ENCODE data around the gene SPDYE18.
"Not testable (repeated sequence)": the region's sequence is repeated elsewhere in the genome, so short reads cannot be mapped to it uniquely, and the experiment has no call there.

Gene SPDYE18

DNA sequence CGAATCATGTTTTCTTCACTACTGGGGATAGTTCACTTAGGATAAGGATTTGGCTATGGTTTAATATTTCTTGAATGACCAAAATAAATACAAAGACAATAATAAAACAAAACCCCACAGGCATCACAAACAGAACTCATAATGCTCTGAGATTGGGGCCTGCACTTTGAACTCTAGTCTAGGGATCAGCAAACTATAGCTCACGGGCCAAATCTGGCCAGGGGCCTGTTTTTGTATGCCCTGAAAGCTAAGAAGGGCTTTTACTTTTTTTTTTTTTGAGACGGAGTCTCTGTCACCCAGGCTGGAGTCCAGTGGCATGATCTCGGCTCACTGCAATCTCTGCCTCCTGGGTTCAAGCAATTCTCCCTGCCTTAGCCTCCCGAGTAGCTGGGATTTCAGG is 14.7 kb upstream of the SPDYE18 start:
- H3K4me1 ChIP-seq; H3K27me3 ChIP-seq (ENCODE audit: control insufficient read depth, insufficient read depth, low read length); H3K9ac ChIP-seq; H2AFZ ChIP-seq; H3K4me2 ChIP-seq (ENCODE audit: low read length); H3K79me2 ChIP-seq; H3K27ac ChIP-seq; H3K9me3 ChIP-seq (ENCODE audit: control insufficient read depth, low read length); H3K36me3 ChIP-seq (ENCODE audit: control insufficient read depth, insufficient read depth, low read length); H3K4me3 ChIP-seq (ENCODE audit: low read depth, low read length): not testable (repeated sequence)

DNA sequence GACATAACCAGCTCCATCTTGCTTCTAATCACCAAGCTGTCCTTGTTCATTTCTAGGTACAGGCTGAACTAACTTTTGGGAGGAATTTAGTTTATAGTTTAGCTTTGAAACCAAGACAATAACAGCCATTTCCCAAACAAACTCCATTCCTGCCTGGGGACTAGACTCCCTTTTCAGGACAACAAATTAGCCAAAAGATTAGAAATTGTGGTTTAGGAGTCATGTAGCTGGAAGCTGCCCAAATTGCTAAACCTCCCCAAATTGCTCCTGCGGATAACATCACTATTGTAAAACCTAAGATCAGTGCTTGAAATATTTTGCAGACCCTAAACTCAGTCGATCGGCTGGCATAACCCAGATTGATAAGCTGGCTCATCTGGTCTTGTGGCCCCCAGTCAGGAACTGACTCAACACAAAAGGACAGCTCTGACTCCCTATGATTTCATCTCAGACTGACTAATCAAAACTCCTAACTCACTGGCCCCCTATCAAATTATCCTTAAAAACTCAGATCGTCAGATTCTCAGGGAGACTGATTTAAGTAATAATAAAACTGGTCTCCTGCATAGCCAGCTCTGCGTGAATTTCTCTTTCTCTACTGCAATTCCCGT is 12.5 kb upstream of the SPDYE18 start:
- H3K4me2 ChIP-seq (ENCODE audit: low read length); H3K9me3 ChIP-seq (ENCODE audit: control insufficient read depth, low read length); H3K36me3 ChIP-seq (ENCODE audit: control insufficient read depth, insufficient read depth, low read length); H3K9ac ChIP-seq; H3K4me3 ChIP-seq (ENCODE audit: low read depth, low read length); H3K4me1 ChIP-seq; H3K27me3 ChIP-seq (ENCODE audit: control insufficient read depth, insufficient read depth, low read length); H3K79me2 ChIP-seq; H3K27ac ChIP-seq; H2AFZ ChIP-seq: not testable (repeated sequence)

DNA sequence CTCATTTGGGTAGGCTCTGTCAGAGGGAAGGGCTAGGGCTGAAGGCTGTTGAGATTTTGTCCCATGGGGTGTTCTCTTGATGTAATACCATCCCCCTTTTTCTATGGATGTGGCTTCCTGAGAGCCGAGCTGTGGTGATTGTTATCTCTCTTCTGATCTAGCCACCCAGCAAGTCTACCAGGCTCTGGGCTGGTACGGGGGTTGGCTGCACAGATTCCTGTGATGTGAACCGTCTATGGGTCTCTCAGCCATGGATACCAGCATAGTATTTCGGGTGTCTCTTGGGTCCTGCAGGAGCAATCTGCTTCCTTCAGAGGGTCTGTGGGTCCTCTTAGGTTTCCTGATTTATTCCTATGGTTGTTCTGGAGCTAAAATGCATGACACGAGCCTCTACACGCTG is 8.8 kb upstream of the SPDYE18 start:
- not testable (repeated sequence) for H3K79me2 ChIP-seq; H2AFZ ChIP-seq; H3K4me3 ChIP-seq (ENCODE audit: low read depth, low read length); H3K4me2 ChIP-seq (ENCODE audit: low read length); H3K9me3 ChIP-seq (ENCODE audit: control insufficient read depth, low read length); H3K4me1 ChIP-seq; H3K27me3 ChIP-seq (ENCODE audit: control insufficient read depth, insufficient read depth, low read length); H3K27ac ChIP-seq; H3K36me3 ChIP-seq (ENCODE audit: control insufficient read depth, insufficient read depth, low read length); H3K9ac ChIP-seq

DNA sequence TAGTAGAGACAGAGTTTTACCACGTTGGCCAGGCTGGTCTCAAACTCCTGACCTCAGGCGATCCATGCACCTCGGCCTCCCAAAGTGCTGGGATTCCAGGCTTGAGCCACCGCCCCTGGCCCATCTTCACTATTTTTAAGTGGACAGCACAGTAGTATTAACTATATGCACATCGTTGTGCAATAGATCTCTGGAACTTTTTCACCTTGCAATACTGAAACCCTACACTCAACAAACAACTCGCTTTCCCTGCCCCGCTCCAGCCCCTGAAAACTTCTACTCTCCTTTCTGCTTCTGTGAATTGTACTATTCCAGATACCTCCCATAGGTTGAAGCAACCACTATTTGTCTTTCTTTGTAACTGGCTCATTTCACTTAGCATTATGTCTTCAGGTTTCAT is 3.5 kb upstream of the SPDYE18 start:
- not testable (repeated sequence) for H3K79me2 ChIP-seq

DNA sequence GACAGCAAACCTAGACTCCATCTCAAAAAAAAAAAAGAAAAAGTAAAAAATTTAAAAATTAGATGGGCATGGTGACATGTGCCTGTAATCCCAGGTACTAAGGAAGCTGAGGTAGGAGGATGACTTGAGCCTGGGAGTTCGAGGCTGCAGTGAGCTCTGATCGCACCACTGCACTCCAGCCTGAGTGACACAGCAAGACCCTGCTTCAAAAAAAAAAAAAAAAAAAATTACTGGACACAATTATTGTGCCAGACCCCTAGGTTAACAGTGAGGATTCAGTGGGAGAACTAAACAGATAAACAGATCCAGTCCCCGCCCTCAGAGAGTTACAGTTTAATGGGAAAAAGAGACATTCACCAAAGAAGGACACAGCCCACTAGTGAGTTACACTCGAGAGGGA is 1.4 kb upstream of the SPDYE18 start:
- not testable (repeated sequence) for H3K27me3 ChIP-seq (ENCODE audit: control insufficient read depth, insufficient read depth, low read length); H2AFZ ChIP-seq; H3K36me3 ChIP-seq (ENCODE audit: control insufficient read depth, insufficient read depth, low read length); H3K9ac ChIP-seq; H3K79me2 ChIP-seq; H3K4me1 ChIP-seq; H3K9me3 ChIP-seq (ENCODE audit: control insufficient read depth, low read length); H3K27ac ChIP-seq; H3K4me3 ChIP-seq (ENCODE audit: low read depth, low read length); H3K4me2 ChIP-seq (ENCODE audit: low read length)

More for the DNA sequence above, 3.5 kb upstream of the SPDYE18 start:
- H3K36me3 ChIP-seq (ENCODE audit: control insufficient read depth, insufficient read depth, low read length); H3K4me1 ChIP-seq; H3K9me3 ChIP-seq (ENCODE audit: control insufficient read depth, low read length); H3K27me3 ChIP-seq (ENCODE audit: control insufficient read depth, insufficient read depth, low read length); H2AFZ ChIP-seq; H3K27ac ChIP-seq; H3K4me2 ChIP-seq (ENCODE audit: low read length); H3K9ac ChIP-seq; H3K4me3 ChIP-seq (ENCODE audit: low read depth, low read length): not testable (repeated sequence)

DNA sequence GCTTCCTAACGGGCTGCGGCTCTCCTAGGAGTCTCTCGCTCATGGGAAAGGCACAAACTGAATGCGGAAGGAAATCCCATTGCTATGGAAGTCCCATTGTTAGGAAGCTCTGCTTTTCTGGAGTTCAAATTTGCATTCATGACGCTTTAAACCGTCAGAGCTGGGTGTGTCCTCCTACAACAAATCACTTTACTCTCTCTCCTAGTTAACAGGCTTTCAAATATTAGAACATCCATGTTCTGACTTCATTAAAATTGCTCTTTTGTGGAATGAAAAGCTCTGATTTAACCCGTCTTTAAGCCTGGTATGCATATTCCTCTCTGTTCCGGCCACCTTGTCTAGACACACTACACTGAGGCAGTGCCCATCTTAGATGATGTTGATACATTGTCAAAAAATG is 30.1 kb downstream of the SPDYE18 start, which contains the start of gene SPDYE17:
SPDYE17 (minus strand) TSS at position 101 of the 400 bp plus-strand sequence. CDS start 1,791 bp downstream, outside the sequence.
- not testable (repeated sequence) for H3K4me1 ChIP-seq; H3K4me3 ChIP-seq (ENCODE audit: low read depth, low read length); H3K27ac ChIP-seq; H3K79me2 ChIP-seq; H2AFZ ChIP-seq; H3K4me2 ChIP-seq (ENCODE audit: low read length); H3K9me3 ChIP-seq (ENCODE audit: control insufficient read depth, low read length); H3K27me3 ChIP-seq (ENCODE audit: control insufficient read depth, insufficient read depth, low read length); H3K36me3 ChIP-seq (ENCODE audit: control insufficient read depth, insufficient read depth, low read length); H3K9ac ChIP-seq

DNA sequence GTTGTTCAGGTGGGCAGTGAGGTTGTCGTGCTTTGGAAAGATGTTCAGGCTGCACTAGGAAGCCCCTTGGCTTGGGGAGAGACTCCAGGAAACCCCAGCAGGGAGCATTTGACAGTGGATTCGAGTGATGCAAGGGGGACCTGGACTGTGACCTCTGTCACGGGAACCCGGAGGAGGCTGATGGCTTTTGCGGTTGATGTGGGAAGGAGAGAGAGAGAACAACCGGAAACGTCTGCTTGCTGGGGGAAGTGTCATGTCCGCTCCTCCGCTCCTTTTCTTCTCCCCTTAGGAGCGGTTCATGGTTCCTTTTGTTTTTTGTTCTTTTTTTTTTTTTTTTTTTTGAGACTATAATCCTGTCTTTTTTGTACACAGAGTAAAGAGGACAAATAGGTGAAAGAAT is 36.0 kb downstream of the SPDYE18 start:
- not testable (repeated sequence) for H3K79me2 ChIP-seq; H3K4me1 ChIP-seq; H3K4me2 ChIP-seq (ENCODE audit: low read length); H3K9me3 ChIP-seq (ENCODE audit: control insufficient read depth, low read length); H3K27me3 ChIP-seq (ENCODE audit: control insufficient read depth, insufficient read depth, low read length); H3K4me3 ChIP-seq (ENCODE audit: low read depth, low read length); H2AFZ ChIP-seq; H3K27ac ChIP-seq; H3K36me3 ChIP-seq (ENCODE audit: control insufficient read depth, insufficient read depth, low read length); H3K9ac ChIP-seq

DNA sequence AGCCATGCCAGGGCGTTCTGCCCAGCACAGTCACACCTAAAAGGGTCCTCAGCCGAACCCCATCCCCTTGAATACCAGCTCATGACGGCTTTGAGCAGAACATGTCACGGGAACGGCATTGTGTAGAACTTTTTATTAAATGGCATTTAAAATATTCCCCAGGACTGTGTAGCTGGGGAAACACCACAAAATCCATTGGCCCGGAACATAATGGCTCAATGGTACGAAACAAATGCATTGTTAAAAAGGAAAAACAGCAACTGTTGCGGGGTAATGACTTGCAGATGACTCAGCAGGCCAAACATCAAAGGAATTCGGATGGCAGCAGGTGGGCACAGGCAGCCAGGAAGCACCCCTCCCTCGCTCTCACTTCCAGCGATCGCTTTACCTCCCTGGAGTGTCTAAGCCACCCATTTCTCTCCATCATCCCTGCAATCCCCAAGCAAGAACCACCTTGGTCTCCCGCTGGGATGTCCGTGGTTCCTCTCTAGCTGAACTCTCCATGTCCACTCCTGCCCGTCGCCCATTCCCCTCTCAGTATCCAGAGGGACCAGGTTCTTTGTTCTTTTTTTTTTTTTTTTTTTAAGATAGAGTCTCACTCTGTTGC is 52.2 kb downstream of the SPDYE18 start:
- H3K9me3 ChIP-seq (ENCODE audit: control insufficient read depth, low read length); H3K79me2 ChIP-seq: not testable (repeated sequence)

DNA sequence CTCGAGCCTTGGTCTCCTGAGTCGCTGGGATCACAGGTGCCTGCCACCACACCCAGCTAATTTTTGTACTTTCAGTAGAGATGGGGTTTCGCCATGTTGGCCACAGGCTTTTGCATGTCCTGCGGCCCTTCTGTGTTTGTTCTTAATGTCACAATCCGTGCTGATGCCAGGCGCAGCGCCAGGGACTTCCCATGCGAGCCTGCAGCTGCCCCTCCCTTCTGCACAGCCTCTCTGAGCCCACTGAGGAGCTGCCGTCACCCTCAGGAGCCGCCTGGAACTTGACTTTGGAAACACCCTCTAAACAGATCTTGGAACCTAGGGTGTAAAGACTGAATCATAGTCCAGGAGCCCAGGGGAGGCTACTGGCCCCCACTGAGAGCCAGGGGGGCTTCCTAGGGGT is 54.4 kb downstream of the SPDYE18 start:
- not testable (repeated sequence) for H3K27me3 ChIP-seq (ENCODE audit: control insufficient read depth, insufficient read depth, low read length); H2AFZ ChIP-seq; H3K9me3 ChIP-seq (ENCODE audit: control insufficient read depth, low read length); H3K36me3 ChIP-seq (ENCODE audit: control insufficient read depth, insufficient read depth, low read length); H3K79me2 ChIP-seq; H3K4me2 ChIP-seq (ENCODE audit: low read length); H3K27ac ChIP-seq; H3K9ac ChIP-seq; H3K4me1 ChIP-seq; H3K4me3 ChIP-seq (ENCODE audit: low read depth, low read length)

More for the DNA sequence above, 52.2 kb downstream of the SPDYE18 start:
- not testable (repeated sequence) for H2AFZ ChIP-seq; H3K27ac ChIP-seq; H3K4me2 ChIP-seq (ENCODE audit: low read length); H3K9ac ChIP-seq; H3K36me3 ChIP-seq (ENCODE audit: control insufficient read depth, insufficient read depth, low read length); H3K4me1 ChIP-seq; H3K27me3 ChIP-seq (ENCODE audit: control insufficient read depth, insufficient read depth, low read length); H3K4me3 ChIP-seq (ENCODE audit: low read depth, low read length)

DNA sequence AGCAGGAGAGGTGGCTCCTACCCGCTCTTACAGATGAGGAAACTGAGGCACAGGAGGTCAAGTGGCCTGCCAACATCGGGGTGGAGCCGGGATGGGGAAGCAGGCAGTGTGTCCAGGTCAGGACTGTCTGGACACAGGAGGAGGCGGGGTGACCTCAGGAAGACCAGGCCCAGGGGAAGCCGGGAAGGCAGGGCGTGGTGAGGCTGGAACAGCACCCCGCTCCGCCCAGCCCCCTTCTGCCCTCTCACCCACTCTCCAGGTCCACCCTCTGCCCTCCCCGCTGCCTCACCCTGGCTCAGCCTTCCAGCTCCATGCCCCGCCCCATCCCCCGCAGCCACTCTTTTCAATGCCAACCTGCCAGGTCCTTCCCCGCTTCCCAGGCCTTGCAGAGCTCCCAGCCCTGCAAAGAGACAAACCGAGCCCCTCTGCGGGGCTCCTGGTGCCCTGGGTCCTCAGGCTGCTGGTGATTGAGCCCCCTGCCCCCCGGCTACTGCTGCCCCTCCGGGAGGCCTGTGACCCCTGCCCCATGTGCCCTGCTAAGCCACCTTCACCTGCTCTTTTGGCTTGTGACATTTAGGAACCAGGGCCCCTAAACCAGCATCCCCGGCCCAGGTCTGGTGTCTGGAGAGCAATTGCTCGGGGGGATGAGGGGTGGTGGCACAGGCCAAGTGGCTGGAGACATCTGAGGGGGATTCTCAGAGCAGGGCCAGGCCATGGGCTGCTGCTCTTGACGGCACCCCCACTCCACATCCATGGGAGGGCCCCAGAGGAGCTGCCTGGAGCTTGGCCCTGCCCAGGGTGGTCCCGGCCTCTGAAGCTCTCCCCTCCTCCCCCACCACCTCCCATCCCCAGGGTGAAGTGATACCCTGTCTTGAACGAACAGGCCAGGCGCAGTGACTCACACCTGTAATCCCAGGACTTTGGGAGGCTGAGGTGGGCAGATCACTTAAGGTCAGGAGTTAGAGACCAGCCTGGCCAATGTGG is 55.9 kb downstream of the SPDYE18 start:
- not testable (repeated sequence) for H3K79me2 ChIP-seq; H3K27ac ChIP-seq; H3K36me3 ChIP-seq (ENCODE audit: control insufficient read depth, insufficient read depth, low read length); H3K4me2 ChIP-seq (ENCODE audit: low read length); H3K4me1 ChIP-seq; H2AFZ ChIP-seq; H3K27me3 ChIP-seq (ENCODE audit: control insufficient read depth, insufficient read depth, low read length); H3K9me3 ChIP-seq (ENCODE audit: control insufficient read depth, low read length); H3K4me3 ChIP-seq (ENCODE audit: low read depth, low read length); H3K9ac ChIP-seq
